ENCODE data around the gene FLII.

Gene FLII

GRCh38 chr17:18250259-18250658 is 8.3 kb downstream of the FLII start:
- H3K4me2 ChIP-seq (ENCODE audit: low read length): no peak overlapping the region
- DNase-seq: no peak
- H2BK5ac ChIP-seq (ENCODE audit: low read length): no peak overlapping the region
- H3K4me3 ChIP-seq (ENCODE audit: low read length): no peak overlapping the region
- no peak overlapping the region for H3K27ac ChIP-seq (ENCODE audit: low read depth, low read length)
- H3K79me1 ChIP-seq (ENCODE audit: low read length): no peaks in the 10 kb centered on the region
- H4K5ac ChIP-seq (ENCODE audit: low read length): no peak overlapping the region
- H4K8ac ChIP-seq (ENCODE audit: low read depth, low read length): no peak overlapping the region
- no peak overlapping the region for H3K18ac ChIP-seq (ENCODE audit: low read length)
- H3K4me1 ChIP-seq (ENCODE audit: control insufficient read depth, low read depth, low read length): peaks cover 3% of the 10 kb centered on the region
- H2BK15ac ChIP-seq (replicated peaks; ENCODE audit: low read depth): no peak overlapping the region
- H3K56ac ChIP-seq (ENCODE audit: low read length): no peak overlapping the region
- peaks cover 28% of the 10 kb centered on the region for H3K36me3 ChIP-seq (ENCODE audit: control insufficient read depth, insufficient read depth, low read length)
- no peaks in the 10 kb centered on the region for H3K79me2 ChIP-seq (ENCODE audit: control insufficient read depth, insufficient read depth, low read length)
- H2BK120ac ChIP-seq (ENCODE audit: low read depth, low read length): no peak overlapping the region
- no peak overlapping the region for H3K4ac ChIP-seq (ENCODE audit: low read depth, low read length)
- WGBS (ENCODE audit: extremely low coverage, insufficient coverage, low lambda C conversion rate): no CpG with 5 or more reads among the region's 9 CpGs
- H3K23ac ChIP-seq (ENCODE audit: low read length): no peak overlapping the region
- H3K27me3 ChIP-seq (ENCODE audit: insufficient read depth, low read length, poor library complexity): no peaks in the 10 kb centered on the region
- H2AK5ac ChIP-seq (ENCODE audit: low read length): no peak overlapping the region
- H3K9ac ChIP-seq (ENCODE audit: low read length): no peak overlapping the region

- Histone ChIP-seq H3K36me3 (ENCODE audit: control insufficient read depth, insufficient read depth, low read length) (peaks cover 32% of the 10 kb centered on the region), H3K4me2 (ENCODE audit: low read length) (no peak overlapping the region), H3K4me1 (ENCODE audit: control insufficient read depth, low read depth, low read length) (peaks cover 3% of the 10 kb centered on the region), H4K8ac (ENCODE audit: low read depth, low read length) (no peak overlapping the region), H3K4me3 (ENCODE audit: low read length) (no peak overlapping the region), H2AK5ac (ENCODE audit: low read length) (no peak overlapping the region), H3K18ac (ENCODE audit: low read length) (no peak overlapping the region), H3K9ac (ENCODE audit: low read length) (no peak overlapping the region), H4K5ac (ENCODE audit: low read length) (no peak overlapping the region), H3K56ac (ENCODE audit: low read length) (no peak overlapping the region), H3K79me1 (ENCODE audit: low read length) (no peaks in the 10 kb centered on the region), H2BK5ac (ENCODE audit: low read length) (no peak overlapping the region), H3K79me2 (ENCODE audit: control insufficient read depth, insufficient read depth, low read length) (no peaks in the 10 kb centered on the region), H2BK120ac (ENCODE audit: low read depth, low read length) (no peak overlapping the region), H3K23ac (ENCODE audit: low read length) (no peak overlapping the region), H3K27ac (ENCODE audit: low read depth, low read length) (no peak overlapping the region), H3K27me3 (ENCODE audit: insufficient read depth, low read length, poor library complexity) (no peaks in the 10 kb centered on the region), H3K4ac (ENCODE audit: low read depth, low read length) (no peak overlapping the region), H2BK15ac (replicated peaks; ENCODE audit: low read depth) (no peak overlapping the region)
- WGBS (ENCODE audit: extremely low coverage, insufficient coverage, low lambda C conversion rate): no CpG with 5 or more reads among the region's 7 CpGs
- DNase-seq: no peak
Measured at GRCh38 chr17:18248811-18249210, 9.7 kb downstream of the FLII start.

- H2BK120ac ChIP-seq (ENCODE audit: low read depth, low read length): no peak overlapping the region
- no peak overlapping the region for H3K4me3 ChIP-seq (ENCODE audit: low read length)
- no peak overlapping the region for H3K9ac ChIP-seq (ENCODE audit: low read length)
- no peak overlapping the region for H3K4ac ChIP-seq (ENCODE audit: low read depth, low read length)
- H3K4me1 ChIP-seq (ENCODE audit: control insufficient read depth, low read depth, low read length): peaks cover 3% of the 10 kb centered on the region
- no peak overlapping the region for H4K5ac ChIP-seq (ENCODE audit: low read length)
- no peaks in the 10 kb centered on the region for H3K79me1 ChIP-seq (ENCODE audit: low read length)
- H3K27ac ChIP-seq (ENCODE audit: low read depth, low read length): no peak overlapping the region
- H2BK5ac ChIP-seq (ENCODE audit: low read length): no peak overlapping the region
- H3K18ac ChIP-seq (ENCODE audit: low read length): no peak overlapping the region
- DNase-seq: peak; percentile 86
- no peaks in the 10 kb centered on the region for H3K79me2 ChIP-seq (ENCODE audit: control insufficient read depth, insufficient read depth, low read length)
- no peak overlapping the region for H4K8ac ChIP-seq (ENCODE audit: low read depth, low read length)
- H3K4me2 ChIP-seq (ENCODE audit: low read length): no peak overlapping the region
- H3K56ac ChIP-seq (ENCODE audit: low read length): no peak overlapping the region
- no CpG with 5 or more reads among the region's 9 CpGs for WGBS (ENCODE audit: extremely low coverage, insufficient coverage, low lambda C conversion rate)
- H2BK15ac ChIP-seq (replicated peaks; ENCODE audit: low read depth): no peak overlapping the region
- H3K23ac ChIP-seq (ENCODE audit: low read length): no peak overlapping the region
- H2AK5ac ChIP-seq (ENCODE audit: low read length): no peak overlapping the region
- H3K27me3 ChIP-seq (ENCODE audit: insufficient read depth, low read length, poor library complexity): no peaks in the 10 kb centered on the region
- peaks cover 35% of the 10 kb centered on the region for H3K36me3 ChIP-seq (ENCODE audit: control insufficient read depth, insufficient read depth, low read length)
Measured at GRCh38 chr17:18248300-18248731, 10.2 kb downstream of the FLII start.

- no peaks in the 10 kb centered on the region for H3K79me2 ChIP-seq (ENCODE audit: control insufficient read depth, insufficient read depth, low read length)
- no peaks in the 10 kb centered on the region for H3K79me1 ChIP-seq (ENCODE audit: low read length)
- no peak for DNase-seq
- WGBS (ENCODE audit: extremely low coverage, insufficient coverage, low lambda C conversion rate): no CpG with 5 or more reads among the region's 30 CpGs
- H3K23ac ChIP-seq (ENCODE audit: low read length): no peak overlapping the region
- H3K27ac ChIP-seq (ENCODE audit: low read depth, low read length): no peak overlapping the region
- H4K5ac ChIP-seq (ENCODE audit: low read length): no peak overlapping the region
- no peak overlapping the region for H3K56ac ChIP-seq (ENCODE audit: low read length)
- H3K18ac ChIP-seq (ENCODE audit: low read length): no peak overlapping the region
- no peak overlapping the region for H3K4me3 ChIP-seq (ENCODE audit: low read length)
- H2BK120ac ChIP-seq (ENCODE audit: low read depth, low read length): no peak overlapping the region
- H4K8ac ChIP-seq (ENCODE audit: low read depth, low read length): no peak overlapping the region
- H3K4ac ChIP-seq (ENCODE audit: low read depth, low read length): no peak overlapping the region
- H2BK15ac ChIP-seq (replicated peaks; ENCODE audit: low read depth): no peak overlapping the region
- no peak overlapping the region for H2BK5ac ChIP-seq (ENCODE audit: low read length)
- H3K9ac ChIP-seq (ENCODE audit: low read length): peak overlapping the region; percentile 24
- H2AK5ac ChIP-seq (ENCODE audit: low read length): no peak overlapping the region
- H3K27me3 ChIP-seq (ENCODE audit: insufficient read depth, low read length, poor library complexity): no peaks in the 10 kb centered on the region
- H3K36me3 ChIP-seq (ENCODE audit: control insufficient read depth, insufficient read depth, low read length): peaks cover 32% of the 10 kb centered on the region
- H3K4me2 ChIP-seq (ENCODE audit: low read length): no peak overlapping the region
- peaks cover 3% of the 10 kb centered on the region for H3K4me1 ChIP-seq (ENCODE audit: control insufficient read depth, low read depth, low read length)
Measured at GRCh38 chr17:18247613-18248001, 10.9 kb downstream of the FLII start.

GRCh38 chr17:18246880-18247612 is 11.5 kb downstream of the FLII start:
- Histone ChIP-seq H3K36me3 (ENCODE audit: control insufficient read depth, insufficient read depth, low read length) (peaks cover 32% of the 10 kb centered on the region), H4K5ac (ENCODE audit: low read length) (no peak overlapping the region), H3K79me1 (ENCODE audit: low read length) (no peaks in the 10 kb centered on the region), H3K27me3 (ENCODE audit: insufficient read depth, low read length, poor library complexity) (no peaks in the 10 kb centered on the region), H2BK5ac (ENCODE audit: low read length) (no peak overlapping the region), H3K4me2 (ENCODE audit: low read length) (peak overlapping the region; percentile 93), H2BK15ac (replicated peaks; ENCODE audit: low read depth) (no peak overlapping the region), H3K27ac (ENCODE audit: low read depth, low read length) (peak overlapping the region; percentile 30), H3K4me3 (ENCODE audit: low read length) (peak overlapping the region; percentile 29), H3K4ac (ENCODE audit: low read depth, low read length) (no peak overlapping the region), H3K23ac (ENCODE audit: low read length) (no peak overlapping the region), H2AK5ac (ENCODE audit: low read length) (no peak overlapping the region), H3K4me1 (ENCODE audit: control insufficient read depth, low read depth, low read length) (peaks cover 3% of the 10 kb centered on the region), H3K18ac (ENCODE audit: low read length) (no peak overlapping the region), H3K9ac (ENCODE audit: low read length) (peak overlapping the region; percentile 69), H2BK120ac (ENCODE audit: low read depth, low read length) (no peak overlapping the region), H3K56ac (ENCODE audit: low read length) (peak overlapping the region; percentile 91), H4K8ac (ENCODE audit: low read depth, low read length) (no peak overlapping the region), H3K79me2 (ENCODE audit: control insufficient read depth, insufficient read depth, low read length) (no peaks in the 10 kb centered on the region)
- DNase-seq: peak; percentile 94
- no CpG with 5 or more reads among the region's 46 CpGs for WGBS (ENCODE audit: extremely low coverage, insufficient coverage, low lambda C conversion rate)
